Measurements from ENCODE around the gene LHX1. TPM values are rescaled to one million over a fixed set of nuclear protein-coding genes. Genes with fewer than 3 reads are reported as not detected.

Gene LHX1
- total and polyA plus RNA-seq, 9 donors = 0.08 to 3.6 (median 0.61) TPM; not detected in 4

DNA sequence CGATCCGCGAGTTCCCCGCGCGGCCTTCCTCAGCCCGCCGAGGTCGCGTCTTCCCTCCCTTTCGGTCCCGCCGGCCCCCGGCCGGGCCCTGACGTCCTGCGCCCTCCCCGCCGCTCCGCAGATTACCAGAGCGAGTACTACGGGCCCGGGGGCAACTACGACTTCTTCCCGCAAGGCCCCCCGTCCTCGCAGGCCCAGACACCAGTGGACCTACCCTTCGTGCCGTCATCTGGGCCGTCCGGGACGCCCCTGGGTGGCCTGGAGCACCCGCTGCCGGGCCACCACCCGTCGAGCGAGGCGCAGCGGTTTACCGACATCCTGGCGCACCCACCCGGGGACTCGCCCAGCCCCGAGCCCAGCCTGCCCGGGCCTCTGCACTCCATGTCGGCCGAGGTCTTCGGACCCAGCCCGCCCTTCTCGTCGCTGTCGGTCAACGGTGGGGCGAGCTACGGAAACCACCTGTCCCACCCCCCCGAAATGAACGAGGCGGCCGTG lies 5.4 kb downstream of the LHX1 start:
- 6 to 8% (median 6%) methylated on average over 47 to 59 of the region's 59 CpGs for WGBS, 3 donors
- no peak for TF ChIP-seq POLR2A (IDR thresholded peaks at IDR 0.05)
- TF ChIP-seq, protein P1, sequence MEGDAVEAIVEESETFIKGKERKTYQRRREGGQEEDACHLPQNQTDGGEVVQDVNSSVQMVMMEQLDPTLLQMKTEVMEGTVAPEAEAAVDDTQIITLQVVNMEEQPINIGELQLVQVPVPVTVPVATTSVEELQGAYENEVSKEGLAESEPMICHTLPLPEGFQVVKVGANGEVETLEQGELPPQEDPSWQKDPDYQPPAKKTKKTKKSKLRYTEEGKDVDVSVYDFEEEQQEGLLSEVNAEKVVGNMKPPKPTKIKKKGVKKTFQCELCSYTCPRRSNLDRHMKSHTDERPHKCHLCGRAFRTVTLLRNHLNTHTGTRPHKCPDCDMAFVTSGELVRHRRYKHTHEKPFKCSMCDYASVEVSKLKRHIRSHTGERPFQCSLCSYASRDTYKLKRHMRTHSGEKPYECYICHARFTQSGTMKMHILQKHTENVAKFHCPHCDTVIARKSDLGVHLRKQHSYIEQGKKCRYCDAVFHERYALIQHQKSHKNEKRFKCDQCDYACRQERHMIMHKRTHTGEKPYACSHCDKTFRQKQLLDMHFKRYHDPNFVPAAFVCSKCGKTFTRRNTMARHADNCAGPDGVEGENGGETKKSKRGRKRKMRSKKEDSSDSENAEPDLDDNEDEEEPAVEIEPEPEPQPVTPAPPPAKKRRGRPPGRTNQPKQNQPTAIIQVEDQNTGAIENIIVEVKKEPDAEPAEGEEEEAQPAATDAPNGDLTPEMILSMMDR (IDR thresholded peaks at IDR 0.05) = no peak
- TF ChIP-seq EP300 (IDR thresholded peaks at IDR 0.05) = no peak
- H3K4me3 ChIP-seq = no peak overlapping the region

GRCh38 chr17:36943250-36944191 lies 6.2 kb downstream of the LHX1 start:
- TF ChIP-seq, protein P1 (IDR thresholded peaks at IDR 0.05) = no peak
- TF ChIP-seq EP300 (IDR thresholded peaks at IDR 0.05) = no peak
- TF ChIP-seq POLR2A (IDR thresholded peaks at IDR 0.05) = no peak
- Histone ChIP-seq H3K9me3 (no peaks in the 10 kb centered on the region), H3K36me3 (no peaks in the 10 kb centered on the region), H3K27me3 (peaks cover 13% of the 10 kb centered on the region), H3K4me3 (no peak overlapping the region), H3K27ac (no peak overlapping the region), H3K4me1 (ENCODE audit: insufficient read depth) (peaks cover 2% of the 10 kb centered on the region)
- 20 to 26% (median 20%) methylated on average over 44 of the region's 44 CpGs for WGBS, 3 donors
- no peak for DNase-seq
- intact Hi-C loops (cut with DNase I) = no loop called here

More for the DNA sequence above, 5.4 kb downstream of the LHX1 start:
- Histone ChIP-seq H3K27me3 (peaks cover 15% of the 10 kb centered on the region), H3K4me1 (ENCODE audit: insufficient read depth) (peaks cover 2% of the 10 kb centered on the region), H3K36me3 (no peaks in the 10 kb centered on the region), H3K27ac (no peak overlapping the region), H3K9me3 (no peaks in the 10 kb centered on the region)
- intact Hi-C loops (cut with DNase I) = no loop called here
- no peak for DNase-seq

GRCh38 chr17:36944553-36944952 lies 7.3 kb downstream of the LHX1 start:
- Histone ChIP-seq H3K36me3 (no peaks in the 10 kb centered on the region), H3K9me3 (no peaks in the 10 kb centered on the region), H3K27me3 (peaks cover 6% of the 10 kb centered on the region), H3K4me1 (ENCODE audit: insufficient read depth) (peaks cover 2% of the 10 kb centered on the region), H3K27ac (no peak overlapping the region), H3K4me3 (no peak overlapping the region)
- intact Hi-C loops (cut with DNase I) = no loop called here
- TF ChIP-seq EP300 (IDR thresholded peaks at IDR 0.05) (no peak), POLR2A (IDR thresholded peaks at IDR 0.05) (no peak)
- TF ChIP-seq, protein P1 (IDR thresholded peaks at IDR 0.05) = no peak
- 5 to 7% (median 7%) methylated on average over 1 of the region's 1 CpG for WGBS, 3 donors
- no peak for DNase-seq

DNA sequence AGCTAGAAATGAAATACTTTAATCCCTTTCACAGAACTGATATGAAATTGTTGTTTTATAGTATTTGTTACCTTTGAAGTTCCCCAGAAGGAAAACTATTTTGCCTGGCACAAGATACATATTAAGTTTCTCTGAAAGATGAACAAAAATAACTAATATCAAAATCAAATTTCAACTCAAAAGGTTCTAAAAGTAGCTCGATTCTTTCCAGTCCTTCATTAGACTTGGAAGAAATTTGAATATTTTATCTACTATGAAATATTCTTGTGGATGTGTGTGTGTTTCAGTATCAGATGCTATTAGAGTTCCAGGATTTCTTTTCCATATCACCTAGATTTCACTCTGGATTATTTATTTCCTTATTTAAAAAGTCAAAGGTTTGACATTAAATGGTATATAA lies 7.9 kb downstream of the LHX1 start:
- Histone ChIP-seq H3K36me3 (no peaks in the 10 kb centered on the region), H3K9me3 (no peaks in the 10 kb centered on the region), H3K27me3 (peaks cover 3% of the 10 kb centered on the region), H3K27ac (no peak overlapping the region), H3K4me3 (no peak overlapping the region), H3K4me1 (ENCODE audit: insufficient read depth) (peaks cover 4% of the 10 kb centered on the region)
- 32 to 42% (median 40%) methylated on average over 1 of the region's 1 CpG for WGBS, 3 donors
- DNase-seq = no peak
- TF ChIP-seq POLR2A (IDR thresholded peaks at IDR 0.05) (no peak), EP300 (IDR thresholded peaks at IDR 0.05) (no peak)
- TF ChIP-seq, protein P1 (IDR thresholded peaks at IDR 0.05) = no peak
- intact Hi-C loops (cut with DNase I) = no loop called here
